ENCODE data around the gene GNG11. TPM values are rescaled to one million over a fixed set of nuclear protein-coding genes. Genes with fewer than 3 reads are reported as not detected.
"Not testable (repeated sequence)": the region's sequence is repeated elsewhere in the genome, so short reads cannot be mapped to it uniquely, and the experiment has no call there.

GNG11 gene
- total RNA-seq, 2 experiments from 2014 or later, result not detected

GRCh38 chr7:93894426-93894825, 27.1 kb upstream of the GNG11 start:
- no peak overlapping the region for H3K4me3 Mint-ChIP-seq
- no peak for ATAC-seq
- no peaks in the 10 kb centered on the region for H3K36me3 Mint-ChIP-seq (ENCODE audit: low read depth)
- H3K9me3 Mint-ChIP-seq (ENCODE audit: low read depth), result no peaks in the 10 kb centered on the region
- DNase-seq, result no peak
- no peak overlapping the region for H3K27ac Mint-ChIP-seq
- H3K4me1 Mint-ChIP-seq, result peaks cover 9% of the 10 kb centered on the region
- peaks cover 38% of the 10 kb centered on the region for H3K27me3 Mint-ChIP-seq
- intact Hi-C loops (cut with DNase I, micrococcal nuclease), result no loop called here
- ChIA-PET CTCF (no interaction called here), POLR2A (no interaction called here)

- Mint-ChIP-seq H3K4me1 (peaks cover 3% of the 10 kb centered on the region), H3K36me3 (ENCODE audit: low read depth) (no peaks in the 10 kb centered on the region), H3K9me3 (ENCODE audit: low read depth) (no peaks in the 10 kb centered on the region), H3K27me3 (peaks cover 37% of the 10 kb centered on the region), H3K4me3 (no peak overlapping the region), H3K27ac (no peak overlapping the region)
- intact Hi-C loops (cut with DNase I, micrococcal nuclease), result no loop called here
- DNase-seq, result no peak
- ChIA-PET POLR2A (no interaction called here), CTCF (no interaction called here)
- no peak for ATAC-seq
Measured at GRCh38 chr7:93894966-93895640, 26.4 kb upstream of the GNG11 start.

- H3K9me3 Mint-ChIP-seq (ENCODE audit: low read depth), result no peaks in the 10 kb centered on the region
- H3K4me3 Mint-ChIP-seq, result no peak overlapping the region
- intact Hi-C loops (cut with DNase I, micrococcal nuclease), result no loop called here
- ATAC-seq, result no peak
- DNase-seq, result no peak
- CTCF ChIA-PET, result interaction anchor here (0.6 to 1.1 kb wide), 2 partner anchors 188 to 793 kb away, joined by 3 read pairs; no protein-coding TSS in a partner anchor
- POLR2A ChIA-PET, result no interaction called here
- no peak overlapping the region for H3K27ac Mint-ChIP-seq
- H3K36me3 Mint-ChIP-seq (ENCODE audit: low read depth), result no peaks in the 10 kb centered on the region
- peaks cover 33% of the 10 kb centered on the region for H3K27me3 Mint-ChIP-seq
- H3K4me1 Mint-ChIP-seq, result no peaks in the 10 kb centered on the region
Measured at GRCh38 chr7:93895859-93896600, 25.5 kb upstream of the GNG11 start.

GRCh38 chr7:93897680-93898079, 23.9 kb upstream of the GNG11 start:
- CTCF ChIA-PET, result interaction anchor here (0.6 to 1.6 kb wide), 2 partner anchors 10 to 184 kb away, joined by 3 to 4 read pairs; no protein-coding TSS in a partner anchor
- POLR2A ChIA-PET, result no interaction called here
- Mint-ChIP-seq H3K27ac (no peak overlapping the region), H3K36me3 (ENCODE audit: low read depth) (no peaks in the 10 kb centered on the region), H3K4me1 (no peaks in the 10 kb centered on the region), H3K4me3 (no peak overlapping the region), H3K9me3 (ENCODE audit: low read depth) (no peaks in the 10 kb centered on the region), H3K27me3 (peaks cover 24% of the 10 kb centered on the region)
- intact Hi-C loops (cut with DNase I, micrococcal nuclease), result no loop called here
- no peak for DNase-seq
- ATAC-seq, result no peak

GRCh38 chr7:93902777-93903423, 18.6 kb upstream of the GNG11 start:
- peaks cover 11% of the 10 kb centered on the region for H3K27me3 Mint-ChIP-seq
- ATAC-seq (no peak), DNase-seq (peak; percentile 25)
- H3K36me3 Mint-ChIP-seq (ENCODE audit: low read depth), result no peaks in the 10 kb centered on the region
- no peaks in the 10 kb centered on the region for H3K4me1 Mint-ChIP-seq
- CTCF ChIA-PET, result interaction anchor here (0.7 to 1.0 kb wide), 7 partner anchors 12 to 299 kb away, joined by 3 to 7 read pairs (median 3); partner anchors contain the start of gene GNG11
- no peak overlapping the region for H3K27ac Mint-ChIP-seq
- POLR2A ChIA-PET, result no interaction called here
- no peak overlapping the region for H3K4me3 Mint-ChIP-seq
- no peaks in the 10 kb centered on the region for H3K9me3 Mint-ChIP-seq (ENCODE audit: low read depth)
- intact Hi-C loops (cut with DNase I, micrococcal nuclease), result loop anchor here (1.0 to 5.0 kb wide), 3 partner anchors 184 to 494 kb away; no protein-coding TSS in a partner anchor

GRCh38 chr7:93906267-93906666, 15.3 kb upstream of the GNG11 start, which contains the start of gene GNGT1:
TSS of gene GNGT1 (plus strand) at chr7:93906567. CDS start at chr7:93906747, 180 bp downstream.
- no peak within 1 kb of the TSS for H3K4me3 Mint-ChIP-seq
- CTCF ChIA-PET, result no interaction called here

GRCh38 chr7:93910076-93910994, 11.2 kb upstream of the GNG11 start:
- CTCF ChIA-PET, result no interaction called here
- H3K9me3 Mint-ChIP-seq (ENCODE audit: low read depth), result no peaks in the 10 kb centered on the region
- H3K27me3 Mint-ChIP-seq, result peaks cover 3% of the 10 kb centered on the region
- no peak overlapping the region for H3K27ac Mint-ChIP-seq
- no peaks in the 10 kb centered on the region for H3K4me1 Mint-ChIP-seq
- POLR2A ChIA-PET, result no interaction called here
- H3K36me3 Mint-ChIP-seq (ENCODE audit: low read depth), result no peaks in the 10 kb centered on the region
- no peak overlapping the region for H3K4me3 Mint-ChIP-seq
- DNase-seq (no peak), ATAC-seq (no peak)
- intact Hi-C loops (cut with DNase I, micrococcal nuclease), result no loop called here

More at GRCh38 chr7:93906267-93906666, 15.3 kb upstream of the GNG11 start, which contains the start of gene GNGT1:
- DNase-seq, result no peak
- Mint-ChIP-seq H3K27ac (no peak within 1 kb of the TSS), H3K9me3 (ENCODE audit: low read depth) (no peaks in the 10 kb centered on the region), H3K27me3 (no peaks in the 10 kb centered on the region), H3K4me1 (no peaks in the 10 kb centered on the region), H3K36me3 (ENCODE audit: low read depth) (no peaks in the 10 kb centered on the region)
- no peak for ATAC-seq
- POLR2A ChIA-PET, result no interaction called here
- intact Hi-C loops (cut with DNase I, micrococcal nuclease), result no loop called here

- DNase-seq; H3K4me1 Mint-ChIP-seq; H3K4me3 Mint-ChIP-seq; H3K27ac Mint-ChIP-seq; H3K9me3 Mint-ChIP-seq (ENCODE audit: low read depth); H3K36me3 Mint-ChIP-seq (ENCODE audit: low read depth); ATAC-seq; POLR2A ChIA-PET; CTCF ChIA-PET; H3K27me3 Mint-ChIP-seq; intact Hi-C loops (cut with DNase I, micrococcal nuclease): not testable (repeated sequence)
Measured at GRCh38 chr7:93911242-93911641, 10.3 kb upstream of the GNG11 start.

GRCh38 chr7:93911661-93912060, 9.9 kb upstream of the GNG11 start:
- H3K4me1 Mint-ChIP-seq; H3K4me3 Mint-ChIP-seq; CTCF ChIA-PET; H3K27me3 Mint-ChIP-seq; H3K36me3 Mint-ChIP-seq (ENCODE audit: low read depth); DNase-seq; intact Hi-C loops (cut with DNase I, micrococcal nuclease); H3K27ac Mint-ChIP-seq; POLR2A ChIA-PET; H3K9me3 Mint-ChIP-seq (ENCODE audit: low read depth); ATAC-seq: not testable (repeated sequence)

- Mint-ChIP-seq H3K27me3 (peaks cover 6% of the 10 kb centered on the region), H3K4me3 (no peak overlapping the region), H3K36me3 (ENCODE audit: low read depth) (no peaks in the 10 kb centered on the region), H3K9me3 (ENCODE audit: low read depth) (no peaks in the 10 kb centered on the region), H3K4me1 (no peaks in the 10 kb centered on the region), H3K27ac (no peak overlapping the region)
- ATAC-seq, result no peak
- intact Hi-C loops (cut with DNase I, micrococcal nuclease), result no loop called here
- ChIA-PET CTCF (no interaction called here), POLR2A (no interaction called here)
- no peak for DNase-seq
Measured at GRCh38 chr7:93913197-93913596, 8.3 kb upstream of the GNG11 start.

- ATAC-seq, result no peak
- peaks cover 6% of the 10 kb centered on the region for H3K27me3 Mint-ChIP-seq
- H3K9me3 Mint-ChIP-seq (ENCODE audit: low read depth), result no peaks in the 10 kb centered on the region
- ChIA-PET POLR2A (no interaction called here), CTCF (interaction anchor here (0.6 to 1.2 kb wide), 2 partner anchors 12 to 773 kb away, joined by 3 read pairs; no protein-coding TSS in a partner anchor)
- intact Hi-C loops (cut with DNase I, micrococcal nuclease), result no loop called here
- H3K4me3 Mint-ChIP-seq, result no peak overlapping the region
- no peak for DNase-seq
- no peaks in the 10 kb centered on the region for H3K4me1 Mint-ChIP-seq
- no peak overlapping the region for H3K27ac Mint-ChIP-seq
- H3K36me3 Mint-ChIP-seq (ENCODE audit: low read depth), result no peaks in the 10 kb centered on the region
Measured at GRCh38 chr7:93914581-93915066, 6.9 kb upstream of the GNG11 start.
